ENCODE data around the gene MYCN. TPM values are rescaled to one million over a fixed set of nuclear protein-coding genes. Genes with fewer than 3 reads are reported as not detected.

The MYCN gene
- total RNA-seq, 6 experiments from 2014 or later = 0.07 to 0.35 (median 0.23) TPM; not detected in 2

- H3K4me3 ChIP-seq = no peak overlapping the region
- H3K27ac ChIP-seq = no peak overlapping the region
- no peak for DNase-seq
- intact Hi-C loops (cut with DNase I) = loop anchor here in 1 of 2 donors (10.0 kb wide), 1 partner anchor 571 kb away; no protein-coding TSS in a partner anchor
- TF ChIP-seq POLR2A (IDR thresholded peaks at IDR 0.05) (no peak), CTCF (IDR thresholded peaks at IDR 0.05) (no peak)
- WGBS (ENCODE audit: insufficient coverage, low coverage, low lambda C conversion rate, missing lambda C conversion rate) = 87% methylated on average over 10 of the region's 11 CpGs
- no peaks in the 10 kb centered on the region for H3K36me3 ChIP-seq
- H3K4me1 ChIP-seq = no peaks in the 10 kb centered on the region
- ATAC-seq = no peak
- H3K27me3 ChIP-seq = no peaks in the 10 kb centered on the region
- no peaks in the 10 kb centered on the region for H3K9me3 ChIP-seq
Measured at GRCh38 chr2:15933184-15933845, 7.0 kb upstream of the MYCN start.

GRCh38 chr2:15934291-15934945 is 5.9 kb upstream of the MYCN start:
- H3K4me3 ChIP-seq = no peak overlapping the region
- no peak overlapping the region for H3K27ac ChIP-seq
- no peak for ATAC-seq
- peaks cover 0 to 4% (median 1%) of the 10 kb centered on the region in 4 donors for H3K4me1 ChIP-seq
- TF ChIP-seq CTCF (IDR thresholded peaks at IDR 0.05) = no peak
- DNase-seq = no peak
- no peaks in the 10 kb centered on the region for H3K9me3 ChIP-seq
- 87% methylated on average over 4 of the region's 4 CpGs for WGBS (ENCODE audit: insufficient coverage, low coverage, low lambda C conversion rate, missing lambda C conversion rate)
- no peaks in the 10 kb centered on the region for H3K27me3 ChIP-seq
- H3K36me3 ChIP-seq = no peaks in the 10 kb centered on the region
- intact Hi-C loops (cut with DNase I) = loop anchor here in 1 of 2 donors (10.0 kb wide), 1 partner anchor 570 kb away; no protein-coding TSS in a partner anchor

GRCh38 chr2:15935189-15935588 is 5.2 kb upstream of the MYCN start:
- DNase-seq (no peak), ATAC-seq (no peak)
- H3K4me1 ChIP-seq = peaks cover 0 to 10% (median 5%) of the 10 kb centered on the region in 4 donors
- no peak for TF ChIP-seq CTCF (IDR thresholded peaks at IDR 0.05)
- no peak for TF ChIP-seq POLR2A (IDR thresholded peaks at IDR 0.05)
- H3K36me3 ChIP-seq = no peaks in the 10 kb centered on the region
- no peaks in the 10 kb centered on the region for H3K9me3 ChIP-seq
- intact Hi-C loops (cut with DNase I) = loop anchor here in 1 of 2 donors (10.0 kb wide), 1 partner anchor 570 kb away; no protein-coding TSS in a partner anchor
- H3K4me3 ChIP-seq = no peak overlapping the region
- H3K27ac ChIP-seq = no peak overlapping the region
- H3K27me3 ChIP-seq = no peaks in the 10 kb centered on the region
- WGBS (ENCODE audit: insufficient coverage, low coverage, low lambda C conversion rate, missing lambda C conversion rate) = 81% methylated on average over 6 of the region's 6 CpGs

- H3K9me3 ChIP-seq = no peaks in the 10 kb centered on the region
- no peak for TF ChIP-seq CTCF (IDR thresholded peaks at IDR 0.05)
- no peak for TF ChIP-seq POLR2A (IDR thresholded peaks at IDR 0.05)
- no peaks in the 10 kb centered on the region for H3K36me3 ChIP-seq
- intact Hi-C loops (cut with DNase I) = loop anchor here in 1 of 2 donors (10.0 kb wide), 1 partner anchor 569 kb away; no protein-coding TSS in a partner anchor
- H3K27me3 ChIP-seq = no peaks in the 10 kb centered on the region
- no peak overlapping the region for H3K27ac ChIP-seq
- WGBS (ENCODE audit: insufficient coverage, low coverage, low lambda C conversion rate, missing lambda C conversion rate) = 74% methylated on average over 4 of the region's 4 CpGs
- peaks cover 0 to 15% (median 6%) of the 10 kb centered on the region in 4 donors for H3K4me1 ChIP-seq
- no peak overlapping the region for H3K4me3 ChIP-seq
- DNase-seq (no peak), ATAC-seq (no peak)
Measured at GRCh38 chr2:15935675-15936074, 4.7 kb upstream of the MYCN start.
